Measurements from ENCODE around the gene APOH. TPM values are rescaled to one million over a fixed set of nuclear protein-coding genes. Genes with fewer than 3 reads are reported as not detected.

Gene APOH
- total RNA-seq, 1 donor from 2014 or later, result not detected

DNA sequence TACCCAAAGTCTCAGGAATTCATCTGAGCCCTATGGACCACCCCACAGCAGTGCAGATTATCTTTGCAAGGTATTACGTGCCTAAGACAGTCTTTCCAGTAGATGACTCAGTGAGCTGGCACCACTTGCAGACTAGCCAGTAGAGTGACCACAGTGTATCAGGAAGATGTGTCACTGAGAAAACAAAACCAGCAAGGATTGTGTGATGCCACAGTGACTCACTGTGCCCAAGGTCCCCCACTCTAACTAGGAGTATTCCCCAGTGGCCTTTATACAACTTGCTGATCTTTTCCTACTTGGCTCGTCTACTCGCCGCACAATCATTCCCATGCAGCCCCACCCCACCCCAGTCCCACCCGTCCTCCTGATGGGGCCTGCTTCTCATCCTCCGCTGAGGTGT lies 46.4 kb upstream of the APOH start:
- no peak overlapping the region for H2AFZ ChIP-seq (replicated peaks)
- H3K4me2 ChIP-seq, result no peak overlapping the region
- no peaks in the 10 kb centered on the region for H3K36me3 Mint-ChIP-seq
- TF ChIP-seq EZH2phosphoT487 (IDR thresholded peaks at IDR 0.05) (no peak), EZH2 (IDR thresholded peaks at IDR 0.05) (no peak)
- TF ChIP-seq, protein P1, sequence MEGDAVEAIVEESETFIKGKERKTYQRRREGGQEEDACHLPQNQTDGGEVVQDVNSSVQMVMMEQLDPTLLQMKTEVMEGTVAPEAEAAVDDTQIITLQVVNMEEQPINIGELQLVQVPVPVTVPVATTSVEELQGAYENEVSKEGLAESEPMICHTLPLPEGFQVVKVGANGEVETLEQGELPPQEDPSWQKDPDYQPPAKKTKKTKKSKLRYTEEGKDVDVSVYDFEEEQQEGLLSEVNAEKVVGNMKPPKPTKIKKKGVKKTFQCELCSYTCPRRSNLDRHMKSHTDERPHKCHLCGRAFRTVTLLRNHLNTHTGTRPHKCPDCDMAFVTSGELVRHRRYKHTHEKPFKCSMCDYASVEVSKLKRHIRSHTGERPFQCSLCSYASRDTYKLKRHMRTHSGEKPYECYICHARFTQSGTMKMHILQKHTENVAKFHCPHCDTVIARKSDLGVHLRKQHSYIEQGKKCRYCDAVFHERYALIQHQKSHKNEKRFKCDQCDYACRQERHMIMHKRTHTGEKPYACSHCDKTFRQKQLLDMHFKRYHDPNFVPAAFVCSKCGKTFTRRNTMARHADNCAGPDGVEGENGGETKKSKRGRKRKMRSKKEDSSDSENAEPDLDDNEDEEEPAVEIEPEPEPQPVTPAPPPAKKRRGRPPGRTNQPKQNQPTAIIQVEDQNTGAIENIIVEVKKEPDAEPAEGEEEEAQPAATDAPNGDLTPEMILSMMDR (IDR thresholded peaks at IDR 0.05), result no peak
- H3K27me3 Mint-ChIP-seq (ENCODE audit: insufficient read depth, low read depth), result peaks cover 5% of the 10 kb centered on the region
- H3K27ac ChIP-seq, result no peak overlapping the region
- H3K9me3 Mint-ChIP-seq, result peaks cover 10% of the 10 kb centered on the region
- H3K9me3 ChIP-seq (ENCODE audit: low read depth), result no peaks in the 10 kb centered on the region
- H3K9ac ChIP-seq, result no peak overlapping the region
- no peaks in the 10 kb centered on the region for H3K79me2 ChIP-seq (ENCODE audit: low read depth)
- H3K36me3 ChIP-seq, result no peaks in the 10 kb centered on the region
- no peak overlapping the region for H3K4me3 Mint-ChIP-seq
- H3F3A ChIP-seq (ENCODE audit: low read depth), result no peaks in the 10 kb centered on the region
- no peaks in the 10 kb centered on the region for H4K20me1 ChIP-seq (ENCODE audit: low read depth)
- no peaks in the 10 kb centered on the region for H3K4me1 ChIP-seq
- H3K27ac Mint-ChIP-seq, result no peak overlapping the region
- no peaks in the 10 kb centered on the region for H3K4me1 Mint-ChIP-seq
- DNase-seq (ENCODE audit: low spot score), result no peak
- no peak overlapping the region for H3K4me3 ChIP-seq
- no peaks in the 10 kb centered on the region for H3K27me3 ChIP-seq

DNA sequence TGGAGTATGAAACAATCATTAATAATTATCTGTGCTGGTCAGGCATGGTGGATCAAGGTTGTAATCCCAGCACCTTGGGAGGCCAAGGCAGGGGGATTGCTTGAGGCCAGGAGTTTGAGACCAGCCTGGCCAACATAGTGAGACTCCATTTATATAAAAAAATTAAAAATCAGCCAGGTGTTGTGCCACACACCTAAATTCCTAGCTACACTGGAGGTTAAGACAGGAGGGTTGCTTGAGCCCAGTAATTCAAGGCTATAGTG lies 44.3 kb upstream of the APOH start:
- DNase-seq (ENCODE audit: low spot score), result no peak
- Histone ChIP-seq H4K20me1 (ENCODE audit: low read depth) (no peaks in the 10 kb centered on the region), H3K27ac (no peak overlapping the region), H3F3A (ENCODE audit: low read depth) (no peaks in the 10 kb centered on the region), H3K4me1 (no peaks in the 10 kb centered on the region), H2AFZ (replicated peaks) (no peak overlapping the region), H3K9me3 (ENCODE audit: low read depth) (no peaks in the 10 kb centered on the region), H3K4me3 (no peak overlapping the region), H3K9ac (no peak overlapping the region), H3K79me2 (ENCODE audit: low read depth) (no peaks in the 10 kb centered on the region), H3K27me3 (no peaks in the 10 kb centered on the region), H3K4me2 (no peak overlapping the region), H3K36me3 (no peaks in the 10 kb centered on the region)
- peaks cover 19% of the 10 kb centered on the region for H3K9me3 Mint-ChIP-seq
- no peak overlapping the region for H3K27ac Mint-ChIP-seq
- peaks cover 1% of the 10 kb centered on the region for H3K36me3 Mint-ChIP-seq
- peaks cover 9% of the 10 kb centered on the region for H3K27me3 Mint-ChIP-seq (ENCODE audit: insufficient read depth, low read depth)
- no peak overlapping the region for H3K4me3 Mint-ChIP-seq
- H3K4me1 Mint-ChIP-seq, result peaks cover 3% of the 10 kb centered on the region
- TF ChIP-seq, protein P1 (IDR thresholded peaks at IDR 0.05), result no peak
- TF ChIP-seq EZH2phosphoT487 (IDR thresholded peaks at IDR 0.05) (no peak), EZH2 (IDR thresholded peaks at IDR 0.05) (no peak)

DNA sequence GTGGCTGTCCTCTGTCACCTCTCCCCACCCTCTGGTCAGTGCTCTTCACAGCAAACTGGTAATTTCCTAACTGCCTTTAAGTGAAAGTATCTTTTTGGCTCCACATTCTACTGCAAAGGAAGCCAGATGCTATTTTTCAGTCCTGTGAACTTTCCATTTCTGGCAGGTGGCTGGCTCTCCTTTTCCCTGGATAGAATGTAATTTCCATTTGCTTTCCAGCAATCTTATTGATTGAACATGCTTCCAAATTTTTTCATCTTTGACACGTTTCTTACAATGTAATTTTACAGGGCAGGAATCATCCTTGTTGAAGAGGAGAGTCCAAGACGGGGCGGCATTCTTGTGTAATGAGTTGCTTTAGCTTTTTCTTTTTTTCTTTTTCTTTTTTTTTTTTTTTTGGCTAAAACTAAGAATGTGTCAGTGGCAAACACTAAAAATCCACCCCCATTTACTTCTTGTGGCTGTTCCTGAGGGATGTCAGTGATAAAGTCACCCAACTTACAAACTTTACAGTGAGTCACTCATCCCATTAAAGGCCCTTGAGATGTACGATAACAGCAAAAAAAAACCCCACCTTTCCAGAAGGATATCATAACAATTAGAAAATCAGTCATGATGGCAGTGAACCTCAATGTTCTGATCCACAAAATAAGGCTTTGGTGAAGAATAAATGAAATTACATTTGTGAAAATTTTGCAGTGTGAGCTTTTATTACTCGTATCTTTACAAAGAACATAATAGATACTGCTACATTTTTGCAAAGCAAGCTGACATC lies 43.8 kb upstream of the APOH start:
- Mint-ChIP-seq H3K27me3 (ENCODE audit: insufficient read depth, low read depth) (peaks cover 12% of the 10 kb centered on the region), H3K9me3 (peaks cover 22% of the 10 kb centered on the region), H3K4me3 (no peak overlapping the region), H3K4me1 (peaks cover 8% of the 10 kb centered on the region), H3K36me3 (peaks cover 2% of the 10 kb centered on the region), H3K27ac (no peak overlapping the region)
- Histone ChIP-seq H4K20me1 (ENCODE audit: low read depth) (no peaks in the 10 kb centered on the region), H3K79me2 (ENCODE audit: low read depth) (no peaks in the 10 kb centered on the region), H3K4me3 (no peak overlapping the region), H3K27ac (no peak overlapping the region), H3K4me1 (no peaks in the 10 kb centered on the region), H3K9me3 (ENCODE audit: low read depth) (no peaks in the 10 kb centered on the region), H3K9ac (no peak overlapping the region), H3K36me3 (no peaks in the 10 kb centered on the region), H3K4me2 (no peak overlapping the region), H3F3A (ENCODE audit: low read depth) (no peaks in the 10 kb centered on the region), H3K27me3 (no peaks in the 10 kb centered on the region), H2AFZ (replicated peaks) (no peak overlapping the region)
- no peak for DNase-seq (ENCODE audit: low spot score)
- TF ChIP-seq EZH2phosphoT487 (IDR thresholded peaks at IDR 0.05) (no peak), EZH2 (IDR thresholded peaks at IDR 0.05) (no peak)
- TF ChIP-seq, protein P1 (IDR thresholded peaks at IDR 0.05), result no peak
